GM12873 (cell line): Measurements from ENCODE around the gene NXPH1.

Source experiments
- TF ChIP-seq, protein P1 (sequence below): IDR thresholded peaks from 2 replicates; pipeline ENCODE4 v1.5.1; 2012; ENCODE audit warnings: low read depth, mild to moderate bottlenecking, moderate library complexity, low read length, control low read depth; ENCODE audit not compliant: insufficient read depth; ENCODE audit errors: missing control alignments

The NXPH1 gene

DNA sequence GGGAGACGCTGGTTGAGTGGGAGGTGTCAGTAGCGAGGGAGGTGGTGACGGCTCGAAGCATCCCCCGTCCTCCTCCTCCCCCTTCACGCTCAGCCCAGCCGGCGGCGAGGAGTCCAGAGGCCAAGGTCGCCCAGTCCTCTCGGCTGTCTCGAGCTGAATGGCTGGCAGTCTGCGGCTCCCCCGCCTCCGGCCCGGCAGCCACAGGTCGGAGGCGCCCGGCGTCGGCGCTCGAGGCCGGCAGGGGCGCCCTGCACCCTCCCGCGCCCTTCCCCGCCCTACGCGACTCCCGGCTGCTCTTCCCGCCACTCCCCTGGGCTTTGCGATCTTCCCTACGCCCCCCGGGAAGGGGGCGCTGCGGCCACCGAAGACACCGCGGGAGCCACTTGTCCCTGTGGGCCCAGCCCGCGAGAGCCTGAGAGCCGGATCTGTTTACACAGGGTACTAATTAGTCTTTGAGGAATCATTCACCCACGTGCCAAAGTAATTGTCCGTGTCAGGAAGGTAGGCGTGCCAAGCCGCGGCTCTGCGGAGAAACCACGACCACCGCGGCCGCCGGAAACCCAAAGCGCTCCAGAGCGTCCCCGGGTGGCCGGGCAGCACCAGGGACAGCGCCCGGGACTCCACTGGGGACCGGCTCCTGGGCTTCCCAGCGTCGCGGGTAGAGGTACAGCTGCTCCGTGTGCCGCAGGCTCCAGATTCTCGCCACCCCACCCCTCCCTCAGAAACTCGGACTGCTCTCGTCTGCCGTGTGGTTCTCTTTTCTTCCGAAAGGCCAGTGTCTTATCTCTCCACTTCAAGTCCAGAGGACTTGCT is at the start of gene NXPH1:
TSS of gene NXPH1 (plus strand) at position 133 of the 813 bp plus-strand sequence.
- TF ChIP-seq, protein P1, sequence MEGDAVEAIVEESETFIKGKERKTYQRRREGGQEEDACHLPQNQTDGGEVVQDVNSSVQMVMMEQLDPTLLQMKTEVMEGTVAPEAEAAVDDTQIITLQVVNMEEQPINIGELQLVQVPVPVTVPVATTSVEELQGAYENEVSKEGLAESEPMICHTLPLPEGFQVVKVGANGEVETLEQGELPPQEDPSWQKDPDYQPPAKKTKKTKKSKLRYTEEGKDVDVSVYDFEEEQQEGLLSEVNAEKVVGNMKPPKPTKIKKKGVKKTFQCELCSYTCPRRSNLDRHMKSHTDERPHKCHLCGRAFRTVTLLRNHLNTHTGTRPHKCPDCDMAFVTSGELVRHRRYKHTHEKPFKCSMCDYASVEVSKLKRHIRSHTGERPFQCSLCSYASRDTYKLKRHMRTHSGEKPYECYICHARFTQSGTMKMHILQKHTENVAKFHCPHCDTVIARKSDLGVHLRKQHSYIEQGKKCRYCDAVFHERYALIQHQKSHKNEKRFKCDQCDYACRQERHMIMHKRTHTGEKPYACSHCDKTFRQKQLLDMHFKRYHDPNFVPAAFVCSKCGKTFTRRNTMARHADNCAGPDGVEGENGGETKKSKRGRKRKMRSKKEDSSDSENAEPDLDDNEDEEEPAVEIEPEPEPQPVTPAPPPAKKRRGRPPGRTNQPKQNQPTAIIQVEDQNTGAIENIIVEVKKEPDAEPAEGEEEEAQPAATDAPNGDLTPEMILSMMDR, result peak; percentile 24

DNA sequence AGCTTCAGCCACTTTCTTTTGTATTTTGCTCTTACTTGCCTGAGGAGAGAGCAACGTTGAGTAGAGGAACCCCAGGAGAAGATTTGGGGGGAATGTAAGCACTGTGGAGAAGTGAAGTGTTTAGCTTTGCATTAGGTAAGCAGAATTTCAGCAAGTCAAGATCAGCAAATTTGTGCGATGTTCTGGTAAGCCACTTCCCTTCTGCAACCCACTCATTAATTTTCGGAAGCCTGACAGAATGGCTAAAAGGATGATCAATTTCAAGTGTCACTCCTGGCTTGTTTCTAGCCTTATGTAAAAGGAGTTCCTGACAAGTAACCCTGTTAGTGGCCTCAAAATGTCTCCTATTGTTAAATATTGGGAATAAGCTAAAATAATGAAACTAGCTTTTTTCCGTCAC is 48.5 kb upstream of the NXPH1 start:
- TF ChIP-seq, protein P1, result no peak

DNA sequence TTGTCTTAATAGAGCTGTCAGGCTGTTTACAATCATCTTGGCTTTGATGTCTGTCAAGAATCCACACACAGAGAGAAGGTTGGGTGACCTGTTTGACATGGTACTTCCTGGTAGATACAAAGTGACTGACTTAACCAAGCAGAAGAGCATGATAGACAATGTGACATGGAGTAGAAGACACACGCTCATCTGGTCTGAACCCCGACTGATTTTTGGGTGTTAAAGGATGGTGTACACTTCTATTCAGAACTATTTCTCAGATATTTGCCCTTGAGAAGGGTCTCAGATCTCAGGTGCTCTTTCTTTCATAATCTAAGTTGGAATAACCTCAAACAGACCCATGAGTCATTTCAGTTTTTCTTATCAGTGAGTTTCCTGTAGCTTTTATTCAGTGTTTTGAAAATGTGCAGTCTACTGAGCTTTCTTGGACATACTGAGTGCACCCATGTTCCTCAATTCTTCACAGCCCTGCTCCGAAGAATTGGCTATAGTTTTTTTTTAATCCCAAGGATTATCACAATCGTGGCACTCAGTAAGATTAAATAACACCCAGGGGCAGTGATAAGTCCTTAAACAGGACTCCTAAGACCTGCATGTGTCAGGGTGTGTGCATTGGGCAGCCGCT is 46.4 kb upstream of the NXPH1 start:
- TF ChIP-seq, protein P1, result no peak

DNA sequence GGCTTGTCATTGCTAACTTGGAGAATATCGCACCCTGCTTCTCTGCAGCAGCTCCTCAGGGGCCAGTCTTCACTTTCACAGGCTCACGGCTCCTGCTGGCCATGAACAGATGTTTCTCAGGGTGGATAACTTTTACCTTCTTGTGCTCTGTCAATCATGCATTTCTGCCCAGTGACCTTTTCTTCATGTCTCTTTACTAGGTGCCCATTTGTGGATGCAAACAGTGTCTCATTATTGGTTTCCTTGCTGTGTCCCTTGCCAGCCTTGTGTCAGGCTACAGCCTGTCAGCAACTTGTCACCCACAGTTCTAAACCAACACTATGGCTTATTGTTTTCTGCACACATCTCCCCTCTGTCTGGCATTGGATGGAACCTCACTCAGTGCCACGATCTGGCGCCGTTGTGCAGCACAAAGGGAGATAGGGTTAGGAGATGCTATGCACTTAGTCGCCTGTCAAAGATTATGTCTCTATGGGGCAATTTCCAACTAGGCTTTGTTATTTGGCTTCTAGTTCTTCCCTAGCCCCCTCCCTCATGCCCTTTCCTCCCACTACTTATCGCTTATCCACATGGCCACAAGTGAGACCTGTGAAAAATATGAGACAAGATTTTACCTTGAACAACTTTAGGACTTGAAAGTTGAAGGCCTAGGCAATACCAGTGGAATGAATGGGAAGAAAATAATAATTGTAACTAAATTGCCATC is 45.7 kb upstream of the NXPH1 start:
- TF ChIP-seq, protein P1, result no peak

DNA sequence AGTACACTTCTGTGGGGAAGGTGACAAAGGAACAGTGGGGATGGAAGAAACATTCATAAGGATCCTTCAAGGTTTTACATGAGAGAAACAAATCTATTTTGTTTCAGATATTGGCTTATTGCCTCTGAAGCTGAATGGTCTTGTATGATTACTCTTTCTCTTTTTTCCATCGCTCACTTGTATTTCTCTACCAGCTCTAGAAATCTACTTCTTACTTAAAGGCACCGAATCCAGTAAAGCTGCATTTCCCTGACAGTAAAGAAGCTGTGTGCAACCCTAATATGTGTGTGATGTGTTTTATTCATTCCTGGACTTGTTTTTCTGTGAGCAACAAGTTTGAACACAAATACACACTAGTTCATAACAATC is 45.2 kb upstream of the NXPH1 start:
- TF ChIP-seq, protein P1, result no peak

DNA sequence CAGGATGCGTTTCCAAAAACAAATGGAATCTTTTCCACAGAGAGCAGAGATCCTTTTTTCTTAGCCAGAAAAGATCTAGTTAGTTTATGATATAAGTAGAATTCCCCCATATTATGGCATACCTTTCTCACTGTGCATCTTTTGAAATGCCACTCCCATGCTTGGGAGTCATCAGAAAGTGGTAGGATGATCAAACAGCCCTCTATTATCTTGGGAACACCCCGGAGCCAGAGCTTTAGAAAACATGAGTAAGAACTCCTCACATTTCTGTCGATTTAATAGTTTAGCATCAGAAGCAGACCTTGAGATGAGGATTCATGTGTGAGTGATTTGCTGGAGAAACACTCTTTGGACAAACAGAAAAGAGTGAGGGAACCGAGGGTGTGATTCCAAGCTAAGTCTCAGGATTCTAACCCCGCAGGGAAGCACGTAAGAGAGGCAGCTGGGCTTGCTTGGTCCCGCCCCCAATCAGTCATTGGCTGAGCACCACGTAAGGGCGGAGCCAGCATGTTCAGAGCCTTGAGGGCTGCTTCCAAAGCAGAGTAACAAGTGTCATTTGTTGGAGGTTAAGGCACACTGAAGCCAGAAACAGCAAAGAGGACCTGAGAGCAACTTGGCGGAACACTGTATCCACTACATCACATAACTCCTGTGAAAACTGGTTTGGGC is 43.7 kb upstream of the NXPH1 start:
- TF ChIP-seq, protein P1, result no peak

DNA sequence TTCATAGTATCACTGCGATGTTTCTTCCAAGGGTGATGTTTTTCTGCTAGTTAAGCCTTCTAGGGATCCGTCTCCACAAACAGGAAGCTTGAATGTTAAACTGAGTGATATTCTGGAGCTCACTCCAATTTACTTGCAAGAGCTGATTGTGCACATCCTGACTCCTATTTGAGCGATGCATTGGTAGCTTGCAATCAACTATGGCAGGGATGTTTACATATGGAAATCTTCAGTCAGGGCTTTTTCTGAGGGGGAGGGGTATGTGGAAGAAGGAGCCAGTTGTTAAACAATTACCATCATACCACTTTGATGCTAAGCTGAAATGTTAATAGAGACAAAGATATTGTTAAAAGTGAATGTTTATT is 43.2 kb upstream of the NXPH1 start:
- TF ChIP-seq, protein P1, result no peak
